Endothelial cell of umbilical vein (primary cell): ENCODE results near the gene SV2C. TPM values are rescaled to one million over a fixed set of nuclear protein-coding genes. Genes with fewer than 3 reads are reported as not detected.

ENCODE experiments used
- BruUV-seq: library from RNA; stranded (reverse); fragments of 400-500 nt; replicated peaks from 2 replicates; lab custom pipeline; 2021; lab: Mats Ljungman, UMichigan
- CTCF ChIA-PET: fragments of 300-600, 350-600 bp; sonication (Branson Sonifier 250); formaldehyde crosslinking; loops from one replicate; lab custom pipeline; 2021; ENCODE audit warnings: antibody characterized with exemption, inconsistent platforms; lab: Charles Lee
- POLR2A ChIA-PET: fragments of 300-600, 350-600 bp; sonication (Branson Sonifier 250); formaldehyde crosslinking; loops from one replicate; lab custom pipeline; 2021; ENCODE audit warnings: antibody characterized with exemption, inconsistent platforms; lab: Charles Lee
- DNase-seq: peaks from one replicate; pipeline ENCODE4 v3.0.0-alpha.2; 2011; ENCODE audit warnings: low read depth, low spot score
- FAIRE-seq: peaks from 2 replicates; lab custom pipeline; 2011; peaks lifted over from hg19 to GRCh38; lab: Jason Lieb, UNC
- H2AFZ ChIP-seq: 2 replicates; pipeline ENCODE4 v1.6.0; 2012; ENCODE audit warnings: low read depth, low read length, control low read depth, inconsistent platforms
- H3K27ac ChIP-seq: 2 replicates; pipeline ENCODE4 v1.5.1; 2011; ENCODE audit warnings: low read depth, mild to moderate bottlenecking, control low read depth, low read length, moderate library complexity; ENCODE audit not compliant: insufficient read depth
- H3K27me3 ChIP-seq, 2 experiments: 2 replicates each; pipeline versions ENCODE4 v1.6.0 to v1.6.1; 2011; ENCODE audit warnings: low read length in 2 of 2, mixed read lengths in 1 of 2; ENCODE audit not compliant: control insufficient read depth in 2 of 2, insufficient read depth in 2 of 2
- H3K36me3 ChIP-seq, 2 experiments: 2 replicates in 1 of 2; 3 replicates in 1 of 2; pipeline ENCODE4 v1.5.1; 2011; ENCODE audit warnings: low read length in 2 of 2, mild to moderate bottlenecking in 1 of 2, moderate library complexity in 1 of 2; ENCODE audit not compliant: control insufficient read depth in 2 of 2, insufficient read depth in 2 of 2; ENCODE audit errors: extremely low read depth in 1 of 2
- H3K4me1 ChIP-seq: 3 replicates; pipeline ENCODE4 v1.5.1; 2011; ENCODE audit warnings: mild to moderate bottlenecking, low read length; ENCODE audit not compliant: control insufficient read depth, insufficient read depth; ENCODE audit errors: extremely low read depth
- H3K4me2 ChIP-seq: 2 replicates; pipeline ENCODE4 v1.6.1; 2011; ENCODE audit warnings: low read length, control low read depth, mixed read lengths; ENCODE audit not compliant: insufficient read depth
- H3K4me3 ChIP-seq, 3 experiments: fragments of 200-600 bp in 1 of 3; sonication (generic), shearing (Covaris generic) in 1 of 3; replicated peaks in 1 of 3; 2 replicates each; pipeline ENCODE4 v1.5.1; 2011 to 2016; ENCODE audit warnings: control low read depth in 3 of 3, low read length in 3 of 3, mild to moderate bottlenecking in 2 of 3, inconsistent platforms in 1 of 3, low read depth in 1 of 3, moderate library complexity in 1 of 3; ENCODE audit not compliant: insufficient read depth in 1 of 3
- H3K79me2 ChIP-seq: 2 replicates; pipeline ENCODE4 v1.6.0; 2012; ENCODE audit warnings: low read length, inconsistent platforms; ENCODE audit not compliant: control insufficient read depth, insufficient read depth
- H3K9ac ChIP-seq: replicated peaks from 2 replicates; pipeline ENCODE3; 2011; ENCODE audit warnings: low read length, control low read depth; ENCODE audit not compliant: insufficient read depth; ENCODE audit errors: extremely low read depth
- H3K9me1 ChIP-seq: replicated peaks from 3 replicates; pipeline ENCODE4 v1.6.0; 2011; ENCODE audit warnings: mild to moderate bottlenecking, low read length; ENCODE audit not compliant: control insufficient read depth, insufficient read depth; ENCODE audit errors: extremely low read depth
- H3K9me3 ChIP-seq: replicated peaks from 2 replicates; pipeline ENCODE4 v1.5.1; 2012; ENCODE audit warnings: low read length, inconsistent platforms; ENCODE audit not compliant: control insufficient read depth, insufficient read depth
- H4K20me1 ChIP-seq: replicated peaks from 2 replicates; pipeline ENCODE3; 2011; ENCODE audit warnings: mild to moderate bottlenecking, low read length; ENCODE audit not compliant: control insufficient read depth, insufficient read depth; ENCODE audit errors: extremely low read depth
- EZH2 ChIP-seq: IDR thresholded peaks from 2 replicates; pipeline ENCODE4 v1.6.1; 2012; ENCODE audit warnings: borderline replicate concordance, low read depth, mild to moderate bottlenecking, moderate library complexity, low read length, inconsistent platforms; ENCODE audit not compliant: severe bottlenecking
- JUN ChIP-seq: IDR thresholded peaks from 2 replicates; pipeline ENCODE4 v1.6.1; 2011; ENCODE audit warnings: borderline replicate concordance, low read depth; ENCODE audit not compliant: insufficient read length, insufficient read depth
- MYC ChIP-seq: IDR thresholded peaks from one replicate; pipeline ENCODE4 v1.6.1; 2011; ENCODE audit warnings: mild to moderate bottlenecking, low read depth, low read length
- POLR2A ChIP-seq: IDR thresholded peaks from 2 replicates; pipeline ENCODE4 v1.6.1; 2012; ENCODE audit warnings: low read depth, mild to moderate bottlenecking, control low read depth, low read length
- POLR2AphosphoS5 ChIP-seq: IDR thresholded peaks from 2 replicates; pipeline ENCODE4 v1.6.1; 2012; ENCODE audit warnings: low read depth, mild to moderate bottlenecking, control low read depth, low read length, moderate library complexity; ENCODE audit not compliant: insufficient read depth
- dilution Hi-C: fragments of 300-500 bp; cut with MboI; formaldehyde crosslinking; loops from one replicate; pipeline ENCODE4 v1.15.0; 2019; ENCODE audit warnings: low sequenced_read_pairs; ENCODE audit not compliant: extremely low pct_ligation_motif_present
- intact Hi-C: fragments of 100-400 bp; cut with micrococcal nuclease; formaldehyde crosslinking; loops from one replicate; pipeline ENCODE4 v1.10.0; 2022
- polyA plus RNA-seq, 4 experiments: library from polyadenylated mRNA; depleted of rRNA in 3 of 4; stranded (reverse) in 3 of 4; unstranded in 1 of 4; fragments of >200 nt; gene quantifications; 2 replicates each; pipeline versions ENCODE4 v1.2.1 to v1.2.3, GENCODE V29; 2011 to 2012; ENCODE audit warnings: missing spikeins in 1 of 4
- total RNA-seq: library from RNA; stranded (reverse); gene quantifications from 2 replicates; pipeline ENCODE4 v1.2.3, GENCODE V29; 2021
- TF ChIP-seq, protein P1 (sequence below): IDR thresholded peaks from 2 replicates; pipeline ENCODE4 v1.6.1; 2011; ENCODE audit not compliant: insufficient read depth, insufficient read length
- TF ChIP-seq, protein P2 (sequence below), 2 donors: IDR thresholded peaks; 1 replicate in 1 of 2; 2 replicates in 1 of 2; pipeline ENCODE4 v1.5.1; 2011; ENCODE audit warnings: low read length in 2 of 2, mild to moderate bottlenecking in 2 of 2, moderate library complexity in 2 of 2, control low read depth in 1 of 2, inconsistent platforms in 1 of 2, low read depth in 1 of 2; ENCODE audit not compliant: insufficient read depth in 1 of 2; ENCODE audit errors: extremely low read depth in 1 of 2

The SV2C gene
- total and polyA plus RNA-seq, 2 donors (not counting 3 experiments of a cell fraction or from before 2014, with no cell fraction given): not detected

DNA sequence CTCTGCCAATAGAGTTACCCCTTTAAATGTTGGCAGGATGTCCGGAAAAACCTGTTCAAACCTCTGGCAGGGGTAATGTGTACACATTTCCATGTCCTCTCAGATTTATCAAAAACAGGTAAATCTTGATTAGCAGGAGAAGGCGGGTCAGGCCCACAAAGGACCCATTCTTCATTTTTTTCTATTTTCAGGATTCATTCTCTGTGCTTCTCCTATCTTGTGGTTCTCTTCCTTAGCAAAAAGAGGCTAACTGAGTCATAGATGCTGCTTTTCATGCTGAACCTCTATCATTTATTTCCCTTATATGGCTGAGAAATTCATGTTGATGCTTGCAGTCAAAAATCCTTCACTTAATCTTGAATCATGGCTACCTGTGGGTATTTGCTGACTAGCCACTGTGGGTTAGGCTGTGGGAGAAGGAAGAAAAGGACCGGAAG is 207.2 kb downstream of the SV2C start:
- Histone ChIP-seq H3K4me2 (no peak overlapping the region), H2AFZ (no peak overlapping the region), H3K36me3 (no peaks in the 10 kb centered on the region), H3K4me3 (no peak overlapping the region), H3K27ac (no peak overlapping the region), H4K20me1 (no peaks in the 10 kb centered on the region), H3K9ac (no peak overlapping the region), H3K9me1 (no peaks in the 10 kb centered on the region), H3K4me1 (no peaks in the 10 kb centered on the region), H3K9me3 (no peaks in the 10 kb centered on the region), H3K27me3 (no peaks in the 10 kb centered on the region), H3K79me2 (no peaks in the 10 kb centered on the region)
- intact Hi-C loops (no loop called here), dilution Hi-C loops (no loop called here)
- FAIRE-seq (no peak), DNase-seq (no peak)
- ChIA-PET POLR2A (no interaction called here), CTCF (no interaction called here)
- no TSS peak for BruUV-seq
- TF ChIP-seq POLR2AphosphoS5 (no peak), POLR2A (no peak), MYC (no peak), EZH2 (no peak), JUN (no peak)
- TF ChIP-seq, protein P1, sequence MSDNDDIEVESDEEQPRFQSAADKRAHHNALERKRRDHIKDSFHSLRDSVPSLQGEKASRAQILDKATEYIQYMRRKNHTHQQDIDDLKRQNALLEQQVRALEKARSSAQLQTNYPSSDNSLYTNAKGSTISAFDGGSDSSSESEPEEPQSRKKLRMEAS: no peak
- TF ChIP-seq, protein P2, sequence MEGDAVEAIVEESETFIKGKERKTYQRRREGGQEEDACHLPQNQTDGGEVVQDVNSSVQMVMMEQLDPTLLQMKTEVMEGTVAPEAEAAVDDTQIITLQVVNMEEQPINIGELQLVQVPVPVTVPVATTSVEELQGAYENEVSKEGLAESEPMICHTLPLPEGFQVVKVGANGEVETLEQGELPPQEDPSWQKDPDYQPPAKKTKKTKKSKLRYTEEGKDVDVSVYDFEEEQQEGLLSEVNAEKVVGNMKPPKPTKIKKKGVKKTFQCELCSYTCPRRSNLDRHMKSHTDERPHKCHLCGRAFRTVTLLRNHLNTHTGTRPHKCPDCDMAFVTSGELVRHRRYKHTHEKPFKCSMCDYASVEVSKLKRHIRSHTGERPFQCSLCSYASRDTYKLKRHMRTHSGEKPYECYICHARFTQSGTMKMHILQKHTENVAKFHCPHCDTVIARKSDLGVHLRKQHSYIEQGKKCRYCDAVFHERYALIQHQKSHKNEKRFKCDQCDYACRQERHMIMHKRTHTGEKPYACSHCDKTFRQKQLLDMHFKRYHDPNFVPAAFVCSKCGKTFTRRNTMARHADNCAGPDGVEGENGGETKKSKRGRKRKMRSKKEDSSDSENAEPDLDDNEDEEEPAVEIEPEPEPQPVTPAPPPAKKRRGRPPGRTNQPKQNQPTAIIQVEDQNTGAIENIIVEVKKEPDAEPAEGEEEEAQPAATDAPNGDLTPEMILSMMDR (IDR thresholded peaks at IDR 0.05; ENCODE audit: extremely low read depth in 1 of 2, insufficient read depth in 1 of 2, low read depth in 1 of 2, low read length in 2 of 2): no peak
